ENCODE data around the gene KLK5.

DNA sequence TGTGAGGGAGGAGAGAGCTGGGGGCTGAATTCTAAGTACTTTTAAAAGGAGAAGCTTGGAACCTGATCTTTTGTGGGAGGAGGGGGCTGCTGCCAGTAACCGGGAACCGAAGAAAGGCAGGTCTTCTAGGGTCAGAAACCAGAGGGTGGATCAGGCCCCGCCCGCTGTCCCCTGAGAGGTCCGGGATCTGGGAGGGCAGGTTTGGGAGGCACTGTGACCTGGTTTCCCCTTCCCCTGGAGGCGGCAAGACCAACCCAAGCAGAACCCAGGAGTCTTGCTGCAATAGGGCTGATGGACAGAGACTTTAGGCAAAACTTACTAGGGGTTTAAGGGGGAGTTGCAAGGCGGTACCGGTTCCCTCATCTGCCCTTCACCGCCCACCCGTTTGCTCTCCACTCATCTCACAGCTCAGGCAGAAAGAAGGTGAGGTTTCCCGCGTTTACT, 49.3 kb upstream of the KLK5 start:
- TF ChIP-seq EP300 (IDR thresholded peaks at IDR 0.05) (no peak), POLR2A (IDR thresholded peaks at IDR 0.05) (no peak), POLR2AphosphoS5 (IDR thresholded peaks at IDR 0.05) (no peak)
- TF ChIP-seq, protein P1, sequence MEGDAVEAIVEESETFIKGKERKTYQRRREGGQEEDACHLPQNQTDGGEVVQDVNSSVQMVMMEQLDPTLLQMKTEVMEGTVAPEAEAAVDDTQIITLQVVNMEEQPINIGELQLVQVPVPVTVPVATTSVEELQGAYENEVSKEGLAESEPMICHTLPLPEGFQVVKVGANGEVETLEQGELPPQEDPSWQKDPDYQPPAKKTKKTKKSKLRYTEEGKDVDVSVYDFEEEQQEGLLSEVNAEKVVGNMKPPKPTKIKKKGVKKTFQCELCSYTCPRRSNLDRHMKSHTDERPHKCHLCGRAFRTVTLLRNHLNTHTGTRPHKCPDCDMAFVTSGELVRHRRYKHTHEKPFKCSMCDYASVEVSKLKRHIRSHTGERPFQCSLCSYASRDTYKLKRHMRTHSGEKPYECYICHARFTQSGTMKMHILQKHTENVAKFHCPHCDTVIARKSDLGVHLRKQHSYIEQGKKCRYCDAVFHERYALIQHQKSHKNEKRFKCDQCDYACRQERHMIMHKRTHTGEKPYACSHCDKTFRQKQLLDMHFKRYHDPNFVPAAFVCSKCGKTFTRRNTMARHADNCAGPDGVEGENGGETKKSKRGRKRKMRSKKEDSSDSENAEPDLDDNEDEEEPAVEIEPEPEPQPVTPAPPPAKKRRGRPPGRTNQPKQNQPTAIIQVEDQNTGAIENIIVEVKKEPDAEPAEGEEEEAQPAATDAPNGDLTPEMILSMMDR (IDR thresholded peaks at IDR 0.05) = no peak

Data from gastroesophageal sphincter (tissue), 3 donors.